GM23248 (cell line): ENCODE results near the gene EML4.

Experiments used
- EZH2 ChIP-seq: fragments of 200-600 bp; sonication (generic); IDR thresholded peaks from 2 replicates; pipeline ENCODE4 v1.6.1; 2018; ENCODE audit warnings: antibody characterized with exemption, mild to moderate bottlenecking; ENCODE audit not compliant: insufficient read depth, poor library complexity, severe bottlenecking
- EZH2phosphoT487 ChIP-seq: fragments of 200-600 bp; sonication (generic); IDR thresholded peaks from 2 replicates; pipeline ENCODE4 v1.6.1; 2018; ENCODE audit warnings: antibody characterized with exemption, moderate library complexity, mild to moderate bottlenecking, low read depth; ENCODE audit not compliant: insufficient read depth

DNA sequence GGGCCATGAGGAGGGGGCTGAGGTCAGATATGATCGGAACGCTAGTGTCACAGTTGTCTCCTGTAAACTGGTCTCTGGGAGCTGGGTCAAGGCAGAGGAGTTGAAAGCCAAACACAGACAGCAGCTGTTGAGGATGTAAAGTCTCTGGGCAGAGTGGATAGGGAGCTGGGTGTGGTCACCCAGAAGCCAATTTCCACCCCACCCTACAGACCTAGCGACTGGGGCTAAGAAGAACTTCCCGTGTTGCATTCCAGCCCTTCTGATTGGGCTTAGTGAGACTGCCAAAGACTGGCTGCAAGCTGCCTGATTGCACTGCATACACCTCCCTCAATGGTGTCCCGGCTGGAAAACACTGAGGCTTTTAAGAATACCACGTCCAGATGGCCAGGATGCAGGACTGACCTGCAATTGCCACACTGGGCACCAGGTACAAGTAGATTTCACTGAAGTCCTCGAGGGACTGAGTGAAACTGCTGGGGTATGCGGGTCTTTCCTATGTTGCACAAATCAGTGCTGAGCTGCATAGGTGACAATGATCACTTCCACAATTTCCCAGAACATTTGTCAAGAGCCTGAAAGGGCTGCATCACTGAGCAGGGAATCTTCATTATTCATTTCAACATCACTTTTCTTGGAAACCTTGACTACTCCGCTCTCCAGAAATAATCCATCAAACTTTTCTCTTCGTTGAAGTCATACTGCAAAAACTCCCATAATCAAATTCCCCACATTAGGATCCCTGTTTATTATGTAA is 43.1 kb upstream of the EML4 start:
- TF ChIP-seq EZH2 (no peak), EZH2phosphoT487 (no peak)
